Tibial nerve (tissue), 4 donors: ENCODE results near the gene POLR1H.

Experiments used
- EP300 ChIP-seq, 2 donors: sonication (generic); formaldehyde crosslinking; IDR thresholded peaks; one replicate each; pipeline ENCODE4 v1.6.1; 2017; ENCODE audit warnings: antibody characterized with exemption in 2 of 2, mild to moderate bottlenecking in 1 of 2
- POLR2A ChIP-seq, 2 donors: fragments of 450-650 bp; IDR thresholded peaks; one replicate each; pipeline ENCODE4 v1.6.1; 2017; ENCODE audit warnings: antibody characterized with exemption in 2 of 2, mild to moderate bottlenecking in 2 of 2, moderate library complexity in 2 of 2
- TF ChIP-seq, protein P1 (sequence below), 5 experiments: fragments of 200-600 bp in 3 of 5; fragments of 450-650 bp in 2 of 5; sonication (generic) in 3 of 5; IDR thresholded peaks; one replicate each; pipeline ENCODE4 v1.5.1; 2016 to 2019; ENCODE audit warnings: antibody characterized with exemption in 5 of 5, mild to moderate bottlenecking in 3 of 5, moderate library complexity in 2 of 5

DNA sequence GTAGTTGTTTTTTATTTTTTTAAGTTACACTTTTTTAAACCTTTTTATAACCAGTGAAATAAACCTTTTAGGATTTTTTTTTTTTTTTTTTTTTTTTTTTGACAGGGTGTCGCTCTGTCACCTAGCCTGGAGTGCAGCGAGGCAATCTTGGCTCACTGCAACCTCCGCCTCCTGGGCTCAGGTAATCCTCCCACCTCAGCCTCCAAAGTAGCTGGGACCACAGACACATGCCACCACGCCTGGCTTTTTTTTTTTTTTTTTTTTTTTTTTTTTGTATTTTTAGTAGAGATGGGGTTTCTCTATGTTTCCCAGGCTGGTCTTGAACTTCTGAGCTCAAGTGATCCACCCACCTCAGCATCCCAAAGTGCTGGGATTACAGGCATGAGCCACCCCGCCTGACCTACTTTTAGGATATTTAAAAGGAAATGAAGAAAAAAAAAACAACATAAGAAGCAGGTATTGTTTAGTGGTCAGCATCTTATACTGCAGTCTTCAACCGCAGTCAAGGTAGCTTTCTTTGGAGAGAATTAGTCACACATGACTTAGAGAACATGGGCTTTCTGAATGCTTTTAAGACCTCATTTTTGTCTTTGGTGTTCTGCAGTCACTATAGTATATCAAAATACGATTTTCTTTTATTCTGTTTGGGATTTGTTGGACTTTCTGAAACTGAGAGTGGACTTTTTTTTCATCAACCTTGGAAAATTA, 1.6 kb downstream of the POLR1H start:
- TF ChIP-seq, protein P1, sequence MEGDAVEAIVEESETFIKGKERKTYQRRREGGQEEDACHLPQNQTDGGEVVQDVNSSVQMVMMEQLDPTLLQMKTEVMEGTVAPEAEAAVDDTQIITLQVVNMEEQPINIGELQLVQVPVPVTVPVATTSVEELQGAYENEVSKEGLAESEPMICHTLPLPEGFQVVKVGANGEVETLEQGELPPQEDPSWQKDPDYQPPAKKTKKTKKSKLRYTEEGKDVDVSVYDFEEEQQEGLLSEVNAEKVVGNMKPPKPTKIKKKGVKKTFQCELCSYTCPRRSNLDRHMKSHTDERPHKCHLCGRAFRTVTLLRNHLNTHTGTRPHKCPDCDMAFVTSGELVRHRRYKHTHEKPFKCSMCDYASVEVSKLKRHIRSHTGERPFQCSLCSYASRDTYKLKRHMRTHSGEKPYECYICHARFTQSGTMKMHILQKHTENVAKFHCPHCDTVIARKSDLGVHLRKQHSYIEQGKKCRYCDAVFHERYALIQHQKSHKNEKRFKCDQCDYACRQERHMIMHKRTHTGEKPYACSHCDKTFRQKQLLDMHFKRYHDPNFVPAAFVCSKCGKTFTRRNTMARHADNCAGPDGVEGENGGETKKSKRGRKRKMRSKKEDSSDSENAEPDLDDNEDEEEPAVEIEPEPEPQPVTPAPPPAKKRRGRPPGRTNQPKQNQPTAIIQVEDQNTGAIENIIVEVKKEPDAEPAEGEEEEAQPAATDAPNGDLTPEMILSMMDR (IDR thresholded peaks at IDR 0.05), result no peak
- no peak for TF ChIP-seq EP300 (IDR thresholded peaks at IDR 0.05)
- TF ChIP-seq POLR2A (IDR thresholded peaks at IDR 0.05), result no peak
